MM.1S (cell line): ENCODE data around the gene MMAB.

ENCODE experiments used
- EZH2 ChIP-seq: fragments of 300-600 bp; sonication (generic); optimal IDR thresholded peaks from 2 replicates; pipeline ENCODE3; 2017; ENCODE audit warnings: low read depth, mild to moderate bottlenecking, antibody characterized with exemption, low read length, mixed read lengths
- EZH2phosphoT487 ChIP-seq: fragments of 300-600 bp; sonication (generic); IDR thresholded peaks from 2 replicates; pipeline ENCODE4 v1.6.1; 2018; ENCODE audit warnings: antibody characterized with exemption, low read length
- TF ChIP-seq, protein P1 (sequence below): fragments of 300-600 bp; sonication (generic); IDR thresholded peaks from 2 replicates; pipeline ENCODE4 v1.5.1; 2016; ENCODE audit warnings: antibody characterized with exemption, low read length, mixed read lengths

DNA sequence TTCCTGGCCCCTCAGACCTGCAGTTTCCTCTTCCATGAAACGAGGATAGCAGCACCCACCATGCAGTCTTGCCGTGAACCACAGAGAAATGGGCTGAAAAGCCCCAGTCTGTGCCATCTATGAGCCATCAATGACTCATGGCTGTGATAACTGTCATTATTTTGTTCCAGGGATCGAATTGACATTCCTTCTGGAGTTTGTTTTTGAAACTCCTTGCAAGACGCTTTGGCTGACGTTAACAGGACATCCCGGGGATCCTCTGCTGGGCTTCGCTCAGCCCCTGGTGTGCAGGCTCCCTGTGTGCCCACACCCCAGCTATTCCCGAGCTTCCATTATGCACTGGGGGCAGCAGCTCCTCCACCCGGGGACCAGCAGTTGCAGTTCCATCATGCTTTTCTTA lies 33.8 kb downstream of the MMAB start:
- TF ChIP-seq, protein P1, sequence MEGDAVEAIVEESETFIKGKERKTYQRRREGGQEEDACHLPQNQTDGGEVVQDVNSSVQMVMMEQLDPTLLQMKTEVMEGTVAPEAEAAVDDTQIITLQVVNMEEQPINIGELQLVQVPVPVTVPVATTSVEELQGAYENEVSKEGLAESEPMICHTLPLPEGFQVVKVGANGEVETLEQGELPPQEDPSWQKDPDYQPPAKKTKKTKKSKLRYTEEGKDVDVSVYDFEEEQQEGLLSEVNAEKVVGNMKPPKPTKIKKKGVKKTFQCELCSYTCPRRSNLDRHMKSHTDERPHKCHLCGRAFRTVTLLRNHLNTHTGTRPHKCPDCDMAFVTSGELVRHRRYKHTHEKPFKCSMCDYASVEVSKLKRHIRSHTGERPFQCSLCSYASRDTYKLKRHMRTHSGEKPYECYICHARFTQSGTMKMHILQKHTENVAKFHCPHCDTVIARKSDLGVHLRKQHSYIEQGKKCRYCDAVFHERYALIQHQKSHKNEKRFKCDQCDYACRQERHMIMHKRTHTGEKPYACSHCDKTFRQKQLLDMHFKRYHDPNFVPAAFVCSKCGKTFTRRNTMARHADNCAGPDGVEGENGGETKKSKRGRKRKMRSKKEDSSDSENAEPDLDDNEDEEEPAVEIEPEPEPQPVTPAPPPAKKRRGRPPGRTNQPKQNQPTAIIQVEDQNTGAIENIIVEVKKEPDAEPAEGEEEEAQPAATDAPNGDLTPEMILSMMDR, result no peak
- TF ChIP-seq EZH2 (no peak), EZH2phosphoT487 (no peak)
